Urothelium cell line (cell line): ENCODE measurements around the gene KRTAP19-1.
"Not testable (repeated sequence)": the region's sequence is repeated elsewhere in the genome, so short reads cannot be mapped to it uniquely, and the experiment has no call there.

ENCODE experiments used
- DNase-seq: peaks from one replicate; pipeline ENCODE4 v3.0.0; 2011; ENCODE audit warnings: low spot score, mixed read lengths
- FAIRE-seq: peaks from 2 replicates; lab custom pipeline; 2011; peaks lifted over from hg19 to GRCh38; lab: Jason Lieb, UNC

Gene KRTAP19-1

DNA sequence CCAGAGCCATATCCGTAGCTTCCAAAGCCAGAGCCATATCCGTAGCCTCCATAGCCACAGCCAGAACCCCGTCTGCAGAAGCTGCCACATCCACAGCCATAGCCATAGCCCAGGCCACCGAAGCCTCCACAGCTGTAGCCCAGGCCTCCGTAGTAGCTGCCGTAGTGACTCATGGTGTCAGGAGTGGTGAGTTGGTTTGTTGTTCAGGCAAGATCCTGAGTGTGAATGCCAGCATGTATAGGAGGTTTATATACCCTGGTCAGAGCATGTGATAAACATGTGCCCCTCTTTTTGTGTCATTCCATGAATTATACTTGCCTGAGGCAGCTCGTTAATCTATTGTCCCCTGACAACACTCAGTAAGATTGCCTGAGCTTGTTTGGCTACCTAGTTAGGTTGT is at the start of gene KRTAP19-1:
Gene KRTAP19-1, minus strand, starts transcription at position 223 of the 400 bp plus-strand sequence. Its CDS starts 50 bp downstream, at position 173.
- DNase-seq = no peak

GRCh38 chr21:30518876-30519275 is 38.7 kb upstream of the KRTAP19-1 start:
- DNase-seq = no peak
- no peak for FAIRE-seq

More for the DNA sequence above, at the start of gene KRTAP19-1:
- no peak for FAIRE-seq

GRCh38 chr21:30515681-30516080 is 35.5 kb upstream of the KRTAP19-1 start:
- no peak for DNase-seq
- FAIRE-seq = no peak

DNA sequence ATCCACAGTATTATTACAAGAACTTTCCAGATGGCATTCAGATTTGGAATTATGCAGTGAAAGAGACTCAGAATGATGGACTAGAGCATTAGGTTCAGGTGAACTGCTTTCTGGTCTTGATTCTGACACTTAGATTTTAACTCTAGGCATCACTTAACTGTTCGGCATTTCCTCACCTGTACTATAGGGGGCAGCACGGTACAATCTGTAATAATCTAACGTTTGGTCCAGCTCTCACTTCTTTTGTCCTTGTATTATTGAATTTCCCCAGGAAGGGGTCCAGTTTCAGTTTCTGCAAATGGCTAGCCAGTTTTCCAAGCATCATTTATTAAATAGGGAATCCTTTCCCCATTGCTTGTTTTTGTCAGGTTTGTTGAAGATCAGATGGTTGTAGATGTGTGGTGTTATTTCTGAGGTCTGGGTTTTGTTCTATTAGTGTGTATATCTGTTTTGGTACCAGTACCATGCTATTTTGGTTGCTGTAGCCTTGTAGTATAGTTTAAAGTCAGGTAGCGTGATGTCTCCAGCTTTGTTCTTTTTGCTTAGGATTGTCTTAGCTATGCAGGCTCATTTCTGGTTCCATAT is 25.5 kb upstream of the KRTAP19-1 start:
- DNase-seq, FAIRE-seq: not testable (repeated sequence)

DNA sequence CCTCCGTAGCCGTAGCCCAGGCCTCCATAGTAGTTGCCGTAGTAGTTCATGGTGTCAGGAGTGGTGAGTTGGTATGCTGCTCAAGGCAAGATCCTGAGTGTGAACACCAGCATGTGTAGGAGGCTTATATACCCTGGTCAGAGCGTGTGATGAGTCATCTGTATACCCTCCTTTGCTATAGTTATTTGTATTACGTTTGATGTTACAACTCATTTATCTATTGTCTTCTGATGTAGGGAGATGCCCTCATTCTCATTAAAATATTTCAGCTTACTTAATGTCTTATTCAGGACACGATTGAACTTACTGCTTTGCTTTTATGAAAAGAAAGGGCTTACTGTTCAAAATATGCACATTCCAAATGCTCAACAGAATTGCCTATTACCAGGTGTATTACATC is 21.9 kb upstream of the KRTAP19-1 start, which contains the start of gene KRTAP19-5:
Gene KRTAP19-5, minus strand, starts transcription at position 101 of the 400 bp plus-strand sequence. Its CDS starts 51 bp downstream, at position 50.
- DNase-seq (no peak), FAIRE-seq (peak; percentile 96)

- no peak for FAIRE-seq
Observed at GRCh38 chr21:30497065-30497464, 16.9 kb upstream of the KRTAP19-1 start, which contains the start of gene KRTAP19-4. KRTAP19-4 (minus strand) TSS chr21:30497165; CDS start chr21:30497110, 55 bp downstream.

GRCh38 chr21:30491963-30492428 is 11.8 kb upstream of the KRTAP19-1 start, which contains the start of gene KRTAP19-3:
KRTAP19-3 (minus strand) TSS chr21:30492013; CDS start chr21:30491957, 56 bp downstream.
- FAIRE-seq (no peak), DNase-seq (no peak)

More at GRCh38 chr21:30497065-30497464, 16.9 kb upstream of the KRTAP19-1 start, which contains the start of gene KRTAP19-4:
- no peak for DNase-seq

DNA sequence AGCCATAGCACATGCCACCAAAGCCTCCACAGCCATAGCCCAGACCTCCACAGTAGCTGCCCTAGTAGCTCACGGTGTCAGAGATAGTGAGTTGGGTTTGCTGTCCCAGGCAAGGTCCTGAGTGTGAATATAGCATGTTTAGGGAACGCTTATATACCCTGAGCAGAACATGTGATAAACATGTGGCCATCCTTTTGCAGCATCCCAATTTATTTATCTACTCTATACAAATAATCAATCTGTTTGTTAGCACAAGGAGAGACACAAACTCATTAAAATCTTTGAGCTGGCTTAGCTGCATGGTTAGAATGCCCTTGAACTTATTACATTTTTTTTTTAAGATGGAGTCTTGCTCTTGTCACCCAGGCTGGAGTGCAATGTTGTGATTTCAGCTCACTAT is 7.2 kb upstream of the KRTAP19-1 start, which contains the start of gene KRTAP19-2:
Gene KRTAP19-2, minus strand, starts transcription at position 101 of the 400 bp plus-strand sequence. Its CDS starts 88 bp downstream, at position 13.
- no peak for FAIRE-seq
- no peak for DNase-seq

- DNase-seq = no peak
- no peak for FAIRE-seq
Observed at GRCh38 chr21:30486180-30486579, 6.0 kb upstream of the KRTAP19-1 start.

GRCh38 chr21:30482130-30482529 is 2.0 kb upstream of the KRTAP19-1 start:
- no peak for FAIRE-seq
- no peak for DNase-seq

DNA sequence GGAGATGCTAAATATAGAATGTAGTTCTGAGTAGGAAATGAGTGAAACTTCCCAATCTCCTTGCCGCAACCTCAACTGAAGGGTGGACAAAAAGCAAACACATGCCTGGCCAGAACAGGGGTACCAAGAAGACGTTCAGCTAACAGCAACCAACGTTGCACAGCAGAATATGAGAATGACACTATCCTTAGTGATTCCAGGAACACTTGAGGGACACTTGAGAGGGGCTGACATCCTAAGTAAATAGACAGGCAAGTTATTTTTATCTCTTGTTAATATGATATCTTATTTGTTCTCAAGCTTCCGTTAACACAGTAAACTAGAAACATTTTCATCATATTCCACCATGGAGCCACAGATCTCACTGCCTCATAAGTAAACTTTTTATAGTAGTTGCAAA is 908 bp downstream of the KRTAP19-1 start:
- DNase-seq (no peak), FAIRE-seq (no peak)

- no peak for DNase-seq
- no peak for FAIRE-seq
Observed at GRCh38 chr21:30478004-30478403, 2.2 kb downstream of the KRTAP19-1 start.

GRCh38 chr21:30468900-30469714 is 11.1 kb downstream of the KRTAP19-1 start:
- DNase-seq (no peak), FAIRE-seq (no peak)

DNA sequence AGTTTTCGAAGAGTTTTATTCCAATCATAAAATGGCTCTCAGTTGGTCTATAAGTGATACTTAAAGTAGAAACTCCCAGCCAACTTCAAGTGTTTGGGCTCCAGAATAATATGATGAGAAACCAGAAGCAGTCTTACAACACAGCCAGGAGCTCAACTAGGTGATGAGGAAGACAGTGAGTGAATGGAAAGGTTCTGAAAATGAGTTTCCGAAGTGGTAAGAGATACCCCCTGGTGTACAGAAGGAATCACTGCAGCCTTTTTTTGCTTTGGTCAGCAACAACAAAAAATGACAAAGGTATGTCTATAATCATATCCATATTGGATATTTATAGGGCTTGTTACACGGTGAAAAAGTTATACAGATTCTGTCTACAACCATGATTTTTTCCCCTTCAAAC is 16.5 kb downstream of the KRTAP19-1 start:
- DNase-seq (peak; percentile 20), FAIRE-seq (no peak)

- no peak for DNase-seq
- no peak for FAIRE-seq
Observed at GRCh38 chr21:30448514-30448913, 31.7 kb downstream of the KRTAP19-1 start.

- peak; percentile 66 for FAIRE-seq
- DNase-seq = no peak
Observed at GRCh38 chr21:30447056-30447455, 33.1 kb downstream of the KRTAP19-1 start.

- DNase-seq (no peak), FAIRE-seq (no peak)
Observed at GRCh38 chr21:30444204-30444603, 36.0 kb downstream of the KRTAP19-1 start.

- FAIRE-seq (no peak), DNase-seq (no peak)
Observed at GRCh38 chr21:30443226-30443625, 36.9 kb downstream of the KRTAP19-1 start.

- DNase-seq (no peak), FAIRE-seq (no peak)
Observed at GRCh38 chr21:30439975-30440374, 40.2 kb downstream of the KRTAP19-1 start, which contains the start of gene KRTAP15-1. KRTAP15-1 (plus strand) TSS chr21:30440275; CDS start chr21:30440328, 53 bp downstream.

- DNase-seq (no peak), FAIRE-seq (no peak)
Observed at GRCh38 chr21:30437010-30437565, 43.1 kb downstream of the KRTAP19-1 start.
